Activated naive CD8-positive, alpha-beta T cell treated with anti-CD3 and anti-CD28 coated beads for 36 hours (primary cell): ENCODE results near the gene XYLT1. TPM values are rescaled to one million over a fixed set of nuclear protein-coding genes. Genes with fewer than 3 reads are reported as not detected.

Experiments
- DNase-seq: peaks from one replicate; pipeline ENCODE4 v3.0.0; 2021
- H3K27ac Mint-ChIP-seq: one replicate; pipeline ENCODE4 v1.8.0; 2022; ENCODE audit warnings: mild to moderate bottlenecking, moderate library complexity, mixed read lengths
- H3K27me3 Mint-ChIP-seq: one replicate; pipeline ENCODE4 v1.8.0; 2022; ENCODE audit warnings: mild to moderate bottlenecking, mixed read lengths
- H3K36me3 Mint-ChIP-seq: one replicate; pipeline ENCODE4 v1.8.0; 2021; ENCODE audit warnings: mild to moderate bottlenecking, mixed read lengths
- H3K4me1 Mint-ChIP-seq: one replicate; pipeline ENCODE4 v1.8.0; 2021; ENCODE audit warnings: mixed read lengths
- H3K4me3 Mint-ChIP-seq: one replicate; pipeline ENCODE4 v1.8.0; 2022; ENCODE audit warnings: mild to moderate bottlenecking, moderate library complexity, mixed read lengths
- H3K9me3 Mint-ChIP-seq: one replicate; pipeline ENCODE4 v1.8.0; 2022; ENCODE audit warnings: mixed read lengths
- total RNA-seq, 2 experiments: library from RNA; stranded (reverse); gene quantifications; one replicate each; pipeline ENCODE4 v1.2.3, GENCODE V29; 2021

The XYLT1 gene
- total RNA-seq, 2 experiments from 2014 or later = 4.1 to 4.6 TPM

- H3K9me3 Mint-ChIP-seq = no peaks in the 10 kb centered on the region
- H3K4me3 Mint-ChIP-seq = no peak overlapping the region
- H3K36me3 Mint-ChIP-seq = peaks cover 2% of the 10 kb centered on the region
- peaks cover 13% of the 10 kb centered on the region for H3K4me1 Mint-ChIP-seq
- H3K27me3 Mint-ChIP-seq = no peaks in the 10 kb centered on the region
- DNase-seq = no peak
- no peak overlapping the region for H3K27ac Mint-ChIP-seq
These were observed 245.2 kb downstream of the XYLT1 start for GRCh38 chr16:17225541-17225940.

GRCh38 chr16:17224879-17225281 is 245.9 kb downstream of the XYLT1 start:
- Mint-ChIP-seq H3K4me3 (no peak overlapping the region), H3K27me3 (no peaks in the 10 kb centered on the region), H3K27ac (peak overlapping the region; percentile 57)

GRCh38 chr16:17224350-17224749 is 246.4 kb downstream of the XYLT1 start:
- Mint-ChIP-seq H3K4me1 (peaks cover 13% of the 10 kb centered on the region), H3K27ac (no peak overlapping the region)
- no peak for DNase-seq

More at GRCh38 chr16:17224879-17225281, 245.9 kb downstream of the XYLT1 start:
- DNase-seq = peak; percentile 25
- Mint-ChIP-seq H3K4me1 (peaks cover 13% of the 10 kb centered on the region), H3K9me3 (no peaks in the 10 kb centered on the region), H3K36me3 (peaks cover 2% of the 10 kb centered on the region)

GRCh38 chr16:17223576-17223975 is 247.2 kb downstream of the XYLT1 start:
- Mint-ChIP-seq H3K27ac (no peak overlapping the region), H3K36me3 (peaks cover 2% of the 10 kb centered on the region), H3K4me3 (no peak overlapping the region), H3K27me3 (no peaks in the 10 kb centered on the region), H3K4me1 (peaks cover 13% of the 10 kb centered on the region), H3K9me3 (no peaks in the 10 kb centered on the region)
- DNase-seq = no peak

More at GRCh38 chr16:17224350-17224749, 246.4 kb downstream of the XYLT1 start:
- H3K4me3 Mint-ChIP-seq = no peak overlapping the region
- no peaks in the 10 kb centered on the region for H3K9me3 Mint-ChIP-seq
- peaks cover 2% of the 10 kb centered on the region for H3K36me3 Mint-ChIP-seq
- no peaks in the 10 kb centered on the region for H3K27me3 Mint-ChIP-seq

GRCh38 chr16:17222871-17223401 is 247.8 kb downstream of the XYLT1 start:
- Mint-ChIP-seq H3K4me3 (no peak overlapping the region), H3K27ac (no peak overlapping the region), H3K9me3 (no peaks in the 10 kb centered on the region), H3K36me3 (peaks cover 2% of the 10 kb centered on the region), H3K27me3 (no peaks in the 10 kb centered on the region), H3K4me1 (peaks cover 13% of the 10 kb centered on the region)
- no peak for DNase-seq

GRCh38 chr16:17219991-17220390 is 250.8 kb downstream of the XYLT1 start:
- no peak for DNase-seq
- Mint-ChIP-seq H3K4me1 (peaks cover 7% of the 10 kb centered on the region), H3K27me3 (no peaks in the 10 kb centered on the region), H3K36me3 (peaks cover 2% of the 10 kb centered on the region), H3K27ac (no peak overlapping the region), H3K9me3 (no peaks in the 10 kb centered on the region), H3K4me3 (no peak overlapping the region)

- Mint-ChIP-seq H3K4me1 (peaks cover 18% of the 10 kb centered on the region), H3K4me3 (no peak overlapping the region)
These were observed 254.8 kb downstream of the XYLT1 start for GRCh38 chr16:17215936-17216335.

GRCh38 chr16:17215306-17215705 is 255.5 kb downstream of the XYLT1 start:
- Mint-ChIP-seq H3K4me3 (no peak overlapping the region), H3K4me1 (peaks cover 18% of the 10 kb centered on the region), H3K9me3 (peaks cover 6% of the 10 kb centered on the region), H3K36me3 (peaks cover 15% of the 10 kb centered on the region), H3K27ac (no peak overlapping the region), H3K27me3 (no peaks in the 10 kb centered on the region)
- DNase-seq = no peak

More at GRCh38 chr16:17215936-17216335, 254.8 kb downstream of the XYLT1 start:
- DNase-seq = no peak
- no peak overlapping the region for H3K27ac Mint-ChIP-seq
- no peaks in the 10 kb centered on the region for H3K27me3 Mint-ChIP-seq
- H3K9me3 Mint-ChIP-seq = peaks cover 6% of the 10 kb centered on the region
- peaks cover 15% of the 10 kb centered on the region for H3K36me3 Mint-ChIP-seq

GRCh38 chr16:17213974-17214373 is 256.8 kb downstream of the XYLT1 start:
- Mint-ChIP-seq H3K27ac (no peak overlapping the region), H3K4me1 (peaks cover 18% of the 10 kb centered on the region), H3K9me3 (peaks cover 6% of the 10 kb centered on the region), H3K27me3 (no peaks in the 10 kb centered on the region), H3K36me3 (peaks cover 15% of the 10 kb centered on the region), H3K4me3 (no peak overlapping the region)
- no peak for DNase-seq

- H3K4me3 Mint-ChIP-seq = no peak overlapping the region
- H3K9me3 Mint-ChIP-seq = peaks cover 6% of the 10 kb centered on the region
- H3K4me1 Mint-ChIP-seq = peaks cover 18% of the 10 kb centered on the region
- no peak for DNase-seq
- no peaks in the 10 kb centered on the region for H3K27me3 Mint-ChIP-seq
- no peak overlapping the region for H3K27ac Mint-ChIP-seq
- peaks cover 15% of the 10 kb centered on the region for H3K36me3 Mint-ChIP-seq
These were observed 257.7 kb downstream of the XYLT1 start for GRCh38 chr16:17213025-17213424.

GRCh38 chr16:17212606-17213005 is 258.2 kb downstream of the XYLT1 start:
- no peak overlapping the region for H3K4me3 Mint-ChIP-seq
- peaks cover 18% of the 10 kb centered on the region for H3K4me1 Mint-ChIP-seq
- DNase-seq = no peak
- H3K36me3 Mint-ChIP-seq = peaks cover 15% of the 10 kb centered on the region
- no peak overlapping the region for H3K27ac Mint-ChIP-seq
- peaks cover 6% of the 10 kb centered on the region for H3K9me3 Mint-ChIP-seq
- H3K27me3 Mint-ChIP-seq = no peaks in the 10 kb centered on the region

- Mint-ChIP-seq H3K27ac (no peak overlapping the region), H3K4me1 (peaks cover 18% of the 10 kb centered on the region), H3K4me3 (no peak overlapping the region), H3K36me3 (peaks cover 15% of the 10 kb centered on the region), H3K9me3 (peaks cover 6% of the 10 kb centered on the region), H3K27me3 (no peaks in the 10 kb centered on the region)
- peak; percentile 33 for DNase-seq
These were observed 259.0 kb downstream of the XYLT1 start for GRCh38 chr16:17211797-17212196.

- Mint-ChIP-seq H3K4me3 (no peak overlapping the region), H3K27ac (no peak overlapping the region), H3K27me3 (no peaks in the 10 kb centered on the region), H3K36me3 (no peaks in the 10 kb centered on the region), H3K9me3 (no peaks in the 10 kb centered on the region), H3K4me1 (peaks cover 2% of the 10 kb centered on the region)
- no peak for DNase-seq
These were observed 264.0 kb downstream of the XYLT1 start for GRCh38 chr16:17206712-17207111.

GRCh38 chr16:17205279-17206211 is 265.2 kb downstream of the XYLT1 start:
- no peak for DNase-seq
- Mint-ChIP-seq H3K27ac (no peak overlapping the region), H3K36me3 (no peaks in the 10 kb centered on the region), H3K4me1 (no peaks in the 10 kb centered on the region), H3K4me3 (no peak overlapping the region), H3K27me3 (no peaks in the 10 kb centered on the region), H3K9me3 (no peaks in the 10 kb centered on the region)

GRCh38 chr16:17204644-17205043 is 266.1 kb downstream of the XYLT1 start:
- H3K27me3 Mint-ChIP-seq = no peaks in the 10 kb centered on the region
- no peaks in the 10 kb centered on the region for H3K4me1 Mint-ChIP-seq
- peaks cover 2% of the 10 kb centered on the region for H3K36me3 Mint-ChIP-seq
- no peak for DNase-seq
- no peaks in the 10 kb centered on the region for H3K9me3 Mint-ChIP-seq
- no peak overlapping the region for H3K27ac Mint-ChIP-seq
- no peak overlapping the region for H3K4me3 Mint-ChIP-seq
